Right lobe of liver (tissue), 6 donors: ENCODE data around the gene INTS1. TPM values are rescaled to one million over a fixed set of nuclear protein-coding genes. Genes with fewer than 3 reads are reported as not detected.

Experiments
- ATAC-seq, 4 donors: fragments of 200-7000 bp; cut with Tn5 transposase; one replicate each; pipeline ENCODE4 v1.9.1; 2020; ENCODE audit warnings: mild to moderate bottlenecking in 4 of 4, moderate library complexity in 4 of 4
- DNase-seq, 3 donors: peaks; one replicate each; pipeline ENCODE4 v3.0.0-alpha.2; 2020
- H3K27ac ChIP-seq, 3 donors: fragments of 200-600 bp; one replicate each; pipeline ENCODE4 v1.8.0; 2022
- H3K27me3 ChIP-seq, 2 donors: fragments of 200-600 bp; one replicate each; pipeline ENCODE4 v1.8.0; 2022
- H3K36me3 ChIP-seq, 4 donors: fragments of 200-600 bp; sonication (generic) in 1 of 4; one replicate each; pipeline versions ENCODE4 v1.5.1 to v1.8.0; 2017 to 2022; ENCODE audit warnings: control low read depth in 1 of 4
- H3K4me1 ChIP-seq, 4 donors: fragments of 200-600 bp; sonication (generic) in 1 of 4; one replicate each; pipeline versions ENCODE4 v1.5.1 to v1.8.0; 2017 to 2022; ENCODE audit warnings: control low read depth in 1 of 4
- H3K4me3 ChIP-seq, 3 donors: fragments of 200-600 bp; one replicate each; pipeline ENCODE4 v1.8.0; 2022
- H3K9me3 ChIP-seq, 4 donors: fragments of 200-600 bp; sonication (generic) in 1 of 4; one replicate each; pipeline versions ENCODE4 v1.5.1 to v1.8.0; 2017 to 2022; ENCODE audit warnings: control low read depth in 1 of 4
- CTCF ChIP-seq, 4 donors: fragments of 200-600 bp in 3 of 4; fragments of 450-650 bp in 1 of 4; IDR thresholded peaks; one replicate each; pipeline versions ENCODE4 v1.5.1 to v1.8.0; 2016 to 2022; ENCODE audit warnings: antibody characterized with exemption in 4 of 4, mild to moderate bottlenecking in 2 of 4
- POLR2A ChIP-seq: fragments of 450-650 bp; IDR thresholded peaks from one replicate; pipeline ENCODE4 v1.6.1; 2017; ENCODE audit warnings: antibody characterized with exemption, mild to moderate bottlenecking
- WGBS: methylation state at CpG from one replicate; pipeline ENCODE4 v1.1.6; 2018; ENCODE audit warnings: low coverage, low lambda C conversion rate; ENCODE audit not compliant: insufficient coverage; ENCODE audit errors: missing lambda C conversion rate; 5-methylcytosine and 5-hydroxymethylcytosine counted together
- intact Hi-C, 2 donors: fragments of 100-400 bp; cut with DNase I; formaldehyde crosslinking; loops; one replicate each; pipeline versions ENCODE4 v1.11.2 to v1.14.1; 2022
- total RNA-seq, 6 experiments: library from RNA; depleted of rRNA in 2 of 6; stranded (reverse); fragments of >200 nt in 2 of 6; fragmentation: NEBNext Ultra II Directional in 3 of 6; extraction: Animal tissue kit (Norgen Biotek cat#: 25700) in 3 of 6; gene quantifications; one replicate each; pipeline versions ENCODE4 v1.1.0 to v1.2.4, GENCODE V29; 2016 to 2023
- donor health status: DM: no; HTN: yes; CAD: no.
- donor health status: DM: no; HTN: no; CAD: no.
- donor health status: DM: no; HTN: no; CAD: no.
- donor health status: DM: no; HTN: yes; CAD: no.
- donor health status: DM: no; HTN: yes; CAD: no.

INTS1 gene
- total RNA-seq, 6 experiments from 2014 or later = 30.1 to 49.6 (median 41.2) TPM

- Histone ChIP-seq H3K4me1 (no peaks in the 10 kb centered on the region), H3K4me3 (no peak overlapping the region), H3K36me3 (peaks cover 0 to 5% (median under 1%) of the 10 kb centered on the region in 4 donors), H3K27me3 (no peaks in the 10 kb centered on the region), H3K27ac (no peak overlapping the region), H3K9me3 (no peaks in the 10 kb centered on the region)
- ATAC-seq = no peak
- intact Hi-C loops = no loop called here
- DNase-seq = no peak
- no peak for TF ChIP-seq POLR2A
- TF ChIP-seq CTCF (IDR thresholded peaks at IDR 0.05) = no peak
- WGBS = 80% methylated on average over 15 of the region's 41 CpGs
These were observed 62.4 kb downstream of the INTS1 start for GRCh38 chr7:1441615-1442354.

GRCh38 chr7:1440620-1441019 is 63.6 kb downstream of the INTS1 start:
- WGBS = 100% methylated on average over 3 of the region's 10 CpGs
- intact Hi-C loops = no loop called here
- no peak for DNase-seq
- TF ChIP-seq POLR2A (no peak), CTCF (IDR thresholded peaks at IDR 0.05) (no peak)
- Histone ChIP-seq H3K27me3 (no peaks in the 10 kb centered on the region), H3K4me1 (no peaks in the 10 kb centered on the region), H3K27ac (no peak overlapping the region), H3K9me3 (no peaks in the 10 kb centered on the region), H3K36me3 (peaks cover 0 to 5% (median under 1%) of the 10 kb centered on the region in 4 donors), H3K4me3 (no peak overlapping the region)
- no peak for ATAC-seq

DNA sequence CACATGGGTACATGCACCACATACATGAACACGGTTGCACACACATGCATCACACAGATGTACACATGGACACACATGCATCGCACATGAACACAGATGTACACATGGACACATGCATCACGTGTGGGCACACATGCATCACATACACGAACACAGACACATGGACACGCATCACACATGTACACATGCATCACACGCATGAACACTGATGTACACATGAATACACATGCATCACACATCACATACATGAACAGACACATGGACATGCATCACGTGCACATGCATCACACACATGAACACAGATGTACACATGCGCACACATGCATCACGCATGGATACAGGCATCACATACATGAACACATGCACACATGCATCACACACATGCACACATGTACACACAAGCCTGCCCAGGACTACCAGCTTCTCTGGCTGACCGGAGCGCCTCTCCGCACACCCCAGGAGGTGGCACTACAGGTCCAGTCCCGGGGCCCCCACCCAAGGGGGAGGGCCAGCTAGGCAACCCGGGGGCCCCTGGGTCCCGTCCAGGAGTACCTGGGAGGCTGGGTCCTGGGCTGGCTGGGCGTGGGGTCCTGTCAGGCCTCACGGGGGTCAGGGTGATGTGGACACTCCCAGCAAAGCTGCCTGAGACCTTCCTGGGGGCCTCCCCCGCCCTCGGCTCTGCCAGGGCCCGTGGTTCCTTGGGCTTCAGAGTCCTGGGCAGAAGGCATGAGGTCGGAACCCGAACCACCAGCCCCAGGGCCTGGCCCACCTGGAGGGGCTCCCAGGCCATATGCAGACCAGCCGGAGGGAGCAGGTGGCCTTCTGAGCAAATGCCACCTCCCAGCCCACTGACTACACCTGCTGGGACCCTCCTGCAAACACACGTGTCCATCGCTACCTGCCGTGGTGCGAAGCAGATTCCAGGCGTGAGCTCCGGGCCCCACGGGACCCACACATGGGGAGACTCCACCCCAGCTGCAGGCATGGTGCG is 64.5 kb downstream of the INTS1 start:
- Histone ChIP-seq H3K4me1 (no peaks in the 10 kb centered on the region), H3K4me3 (no peak overlapping the region), H3K27me3 (no peaks in the 10 kb centered on the region), H3K27ac (no peak overlapping the region), H3K36me3 (peaks cover 0 to 5% (median under 1%) of the 10 kb centered on the region in 4 donors), H3K9me3 (no peaks in the 10 kb centered on the region)
- no peak for TF ChIP-seq POLR2A
- TF ChIP-seq CTCF (IDR thresholded peaks at IDR 0.05) = peak in 2 of 4 donors; percentile 31 to 44
- 13% methylated on average over 1 of the region's 31 CpGs for WGBS
- intact Hi-C loops = no loop called here
- ATAC-seq = peak; percentile 28 to 53 (median 37)
- DNase-seq = no peak

DNA sequence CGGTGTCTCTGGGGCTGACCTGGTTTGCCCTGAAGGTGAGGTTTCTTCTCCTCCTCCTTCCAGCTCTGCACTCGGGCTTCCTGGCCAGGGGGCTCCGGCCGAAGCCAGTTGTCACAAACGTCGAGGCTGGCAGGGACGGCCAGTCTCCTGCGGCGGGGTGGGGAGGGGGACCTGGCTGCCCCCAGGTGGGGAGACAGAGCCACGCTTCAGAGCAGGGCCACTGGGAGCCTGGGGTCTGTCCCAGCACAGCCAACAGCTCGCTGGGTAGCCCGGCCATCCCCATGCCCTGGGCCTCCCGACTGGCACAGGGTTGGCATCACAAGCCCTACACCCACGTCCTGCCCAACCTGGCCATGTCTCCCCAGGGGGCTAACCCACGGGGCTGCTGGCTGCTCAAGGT is 65.4 kb downstream of the INTS1 start:
- Histone ChIP-seq H3K27ac (no peak overlapping the region), H3K4me3 (no peak overlapping the region), H3K36me3 (peaks cover 0 to 5% (median under 1%) of the 10 kb centered on the region in 4 donors), H3K9me3 (no peaks in the 10 kb centered on the region), H3K27me3 (no peaks in the 10 kb centered on the region), H3K4me1 (no peaks in the 10 kb centered on the region)
- intact Hi-C loops = no loop called here
- no peak for DNase-seq
- TF ChIP-seq POLR2A (no peak), CTCF (IDR thresholded peaks at IDR 0.05) (no peak)
- WGBS = no CpG with 5 or more reads among the region's 15 CpGs
- no peak for ATAC-seq
